Activated CD4-positive, alpha-beta T cell treated with anti-CD3 and anti-CD28 coated beads, Interleukin-10, Interleukin-2, amounts not matched to agents 100 ng/mL and 50 ng/mL, durations not matched to agents 16 hours and 8 hours (primary cell): Measurements from ENCODE around the gene SUSD5.
"Not testable (repeated sequence)": the region's sequence is repeated elsewhere in the genome, so short reads cannot be mapped to it uniquely, and the experiment has no call there.

Experiments
- DNase-seq: peaks from one replicate; pipeline ENCODE4 v3.0.0-alpha.2; 2020

The SUSD5 gene

DNA sequence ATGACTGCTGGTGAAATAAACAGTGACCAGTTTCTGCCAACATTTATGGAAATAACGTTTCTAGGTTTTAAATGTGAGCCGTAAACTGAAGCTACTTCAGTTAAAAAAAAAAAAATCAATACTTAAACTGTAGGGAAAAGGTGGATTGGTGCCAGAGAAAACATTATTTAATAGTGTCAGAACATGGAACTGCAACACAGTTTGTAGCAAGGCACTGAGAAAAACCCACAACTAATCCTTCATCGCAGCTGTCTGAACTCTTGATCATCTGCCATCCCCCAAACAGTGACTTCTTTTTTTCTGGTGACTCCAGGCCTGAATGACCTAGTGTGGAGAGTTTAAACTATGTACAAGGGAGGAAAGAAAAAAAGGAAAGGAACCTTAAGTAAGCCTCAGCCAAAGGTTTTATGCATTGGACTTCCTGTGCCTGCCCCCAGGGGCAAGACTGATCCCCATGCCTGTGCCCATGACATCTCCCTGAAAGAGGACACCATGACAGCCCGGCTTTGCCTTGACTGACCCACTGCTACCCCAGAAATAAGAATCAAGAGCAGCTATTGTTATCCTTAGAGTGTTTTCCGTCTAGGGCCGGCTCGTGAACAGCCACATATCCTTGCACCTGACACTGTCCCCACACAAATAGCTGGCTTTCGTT is 71.7 kb downstream of the SUSD5 start:
- DNase-seq = no peak

DNA sequence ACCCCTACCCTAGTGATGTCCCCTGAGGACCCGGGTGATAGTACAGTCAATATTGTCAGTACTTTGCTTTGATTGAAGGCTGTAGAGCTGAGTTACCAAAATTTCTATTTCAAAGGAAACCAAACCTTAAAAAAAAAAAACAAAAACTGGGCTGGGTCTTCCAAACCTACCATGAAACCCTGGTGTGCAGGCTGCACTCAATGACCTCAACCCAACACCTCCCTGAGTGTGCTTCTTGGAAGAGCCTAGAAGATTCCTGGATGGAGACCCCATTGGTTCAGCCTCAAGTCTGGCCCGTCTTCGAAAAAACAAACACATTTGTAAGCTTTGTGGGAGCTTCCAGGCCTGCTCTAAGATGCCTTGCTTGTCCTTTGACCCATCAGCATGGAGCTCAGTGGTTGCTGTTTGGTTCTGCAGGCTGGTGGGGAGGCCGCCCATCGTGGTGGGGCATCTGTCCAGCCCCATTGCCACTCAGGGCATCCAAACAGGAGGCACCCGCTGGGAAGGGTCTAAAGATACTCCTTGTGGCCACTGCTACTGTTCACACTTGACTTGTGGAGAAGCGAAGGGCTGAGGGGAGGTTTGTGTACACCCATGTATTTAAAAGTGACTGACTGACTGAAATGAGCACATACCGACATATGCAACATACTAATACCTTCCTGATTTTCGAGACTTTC is 72.6 kb downstream of the SUSD5 start:
- no peak for DNase-seq

DNA sequence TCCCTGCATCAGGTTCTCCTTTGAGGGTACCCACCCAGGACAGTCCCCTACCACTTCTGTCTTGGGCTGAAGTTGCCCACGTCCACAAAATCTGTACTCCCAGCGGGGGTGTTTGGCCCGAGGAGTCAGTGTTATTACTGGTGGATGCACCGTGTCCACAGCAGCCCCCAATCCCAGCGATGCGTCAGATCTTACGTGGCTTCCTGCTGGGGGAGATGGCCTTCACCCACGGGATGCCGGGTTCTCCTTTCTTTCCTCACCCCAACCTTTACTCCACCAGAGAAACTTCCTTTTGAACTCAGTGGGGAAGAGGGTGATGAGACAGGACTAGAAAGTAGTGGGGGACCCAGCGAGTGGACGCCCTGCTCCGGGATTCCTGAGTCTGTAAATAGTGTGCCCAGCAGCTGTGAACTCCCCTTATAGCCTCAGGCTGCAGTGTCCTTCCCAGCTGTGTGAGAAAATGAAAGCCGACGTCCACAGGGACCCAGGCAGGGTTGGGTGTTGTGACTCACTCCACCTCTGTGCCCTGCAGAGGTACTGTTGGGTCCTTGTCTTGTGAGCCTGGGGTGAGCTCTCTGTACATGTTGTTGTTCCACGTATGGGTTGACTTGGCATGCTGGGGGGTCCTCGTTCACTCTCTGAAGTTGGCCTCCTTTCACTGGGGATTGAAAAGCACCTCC is 73.2 kb downstream of the SUSD5 start:
- DNase-seq = no peak

DNA sequence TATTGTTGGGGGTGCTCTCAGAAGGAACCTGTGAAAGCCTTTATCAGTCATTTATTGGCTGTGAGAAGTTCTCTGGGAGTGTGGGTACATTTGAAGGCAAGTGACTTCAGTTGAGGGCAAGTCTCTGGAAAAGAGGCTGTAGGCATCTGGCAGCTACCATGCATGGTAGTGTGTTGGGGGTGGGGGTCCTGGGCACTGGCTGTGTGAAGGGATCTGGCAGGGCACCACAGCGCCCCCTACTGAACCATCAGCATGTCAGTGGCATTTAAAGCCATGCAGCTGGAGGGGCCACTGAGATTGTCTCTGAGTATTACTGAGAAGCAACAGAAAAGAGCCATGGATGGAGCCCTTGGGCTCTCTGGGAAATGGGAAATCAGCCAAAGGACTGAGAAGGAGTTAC is 74.2 kb downstream of the SUSD5 start:
- peak; percentile 36 for DNase-seq

DNA sequence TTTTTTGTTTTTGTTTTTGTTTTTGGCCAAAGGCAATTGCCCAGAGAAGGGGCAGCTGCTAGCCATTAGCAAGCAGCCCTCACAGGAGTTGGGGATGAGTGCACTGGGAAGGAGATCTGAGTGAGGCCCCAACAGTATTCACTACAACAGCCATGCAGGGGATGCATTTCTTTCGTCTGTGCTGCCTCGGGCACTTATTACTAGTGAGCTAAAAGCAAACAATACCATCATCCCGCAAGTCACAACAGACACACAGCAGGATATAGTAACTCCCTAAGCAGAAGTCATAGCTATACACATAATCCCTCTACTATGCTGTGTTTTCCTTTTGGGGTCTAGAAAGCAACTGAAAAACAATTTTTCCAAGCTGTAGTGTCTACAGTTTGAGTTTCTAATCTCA is 77.6 kb downstream of the SUSD5 start:
- no peak for DNase-seq

DNA sequence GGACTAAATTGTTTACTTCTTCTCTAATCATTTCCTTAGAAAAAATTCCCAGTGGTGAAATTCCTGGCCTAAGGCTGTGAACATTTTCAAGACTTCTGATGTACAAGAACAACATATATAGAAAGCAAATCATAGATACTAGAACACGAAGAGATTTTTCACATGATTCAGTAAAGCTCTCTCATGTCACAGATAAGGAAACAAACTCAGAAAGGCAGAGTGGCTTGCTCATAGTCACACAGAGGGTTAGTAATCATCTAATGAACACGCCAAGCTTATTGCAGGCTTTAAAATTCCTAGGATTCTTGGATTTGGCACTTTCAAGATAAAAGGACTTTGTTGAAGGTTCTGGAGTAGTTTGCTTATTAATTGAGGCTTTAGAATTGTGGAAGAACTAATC is 78.6 kb downstream of the SUSD5 start:
- no peak for DNase-seq

DNA sequence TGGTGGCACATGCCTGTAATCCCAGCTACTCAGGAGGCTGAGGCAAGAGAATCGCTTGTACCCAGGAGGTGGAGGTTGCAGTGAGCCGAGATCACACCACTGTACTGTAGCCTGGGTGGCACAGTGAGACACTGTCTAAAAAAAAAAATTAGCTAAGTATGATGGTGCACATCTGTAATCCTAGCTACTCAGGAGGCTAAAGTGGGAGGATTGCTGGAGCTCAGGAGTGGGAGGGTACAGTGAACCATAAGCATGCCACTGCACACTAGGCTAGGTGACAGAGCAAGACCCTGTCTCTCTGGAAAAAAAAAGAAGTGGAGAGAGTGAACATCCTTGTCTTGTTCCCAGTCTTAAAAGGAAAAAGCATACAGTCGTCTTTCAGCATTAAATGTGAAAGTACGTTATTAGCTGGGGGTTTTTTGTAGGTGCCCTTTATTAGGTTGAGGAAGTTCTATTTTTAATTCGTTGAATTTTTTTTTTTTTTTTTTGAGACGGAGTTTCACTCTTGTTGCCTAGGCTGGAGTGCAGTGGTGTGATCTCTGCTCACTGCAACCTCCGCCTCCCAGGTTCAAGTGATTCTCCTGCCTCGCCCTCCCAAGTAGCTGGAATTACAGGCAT is 79.5 kb downstream of the SUSD5 start:
- DNase-seq = not testable (repeated sequence)

DNA sequence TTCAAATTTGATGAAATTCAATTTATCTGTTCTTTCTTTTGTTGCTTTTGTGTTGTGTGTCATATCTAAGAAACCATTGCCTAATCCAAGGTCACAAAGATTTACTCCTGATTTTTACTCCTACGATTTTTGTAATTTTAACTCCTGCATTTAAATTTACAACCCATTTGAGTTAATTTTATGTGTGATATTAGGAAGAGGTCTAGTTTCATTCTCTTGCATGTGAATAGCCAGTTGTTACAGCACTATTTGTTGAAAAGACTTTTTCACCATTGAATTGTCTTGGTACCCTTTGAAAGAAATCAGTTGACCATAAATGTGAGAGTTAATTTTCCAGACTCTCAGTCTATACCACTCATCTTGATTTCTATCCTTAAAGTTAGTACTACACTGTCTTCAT is 80.9 kb downstream of the SUSD5 start:
- no peak for DNase-seq

DNA sequence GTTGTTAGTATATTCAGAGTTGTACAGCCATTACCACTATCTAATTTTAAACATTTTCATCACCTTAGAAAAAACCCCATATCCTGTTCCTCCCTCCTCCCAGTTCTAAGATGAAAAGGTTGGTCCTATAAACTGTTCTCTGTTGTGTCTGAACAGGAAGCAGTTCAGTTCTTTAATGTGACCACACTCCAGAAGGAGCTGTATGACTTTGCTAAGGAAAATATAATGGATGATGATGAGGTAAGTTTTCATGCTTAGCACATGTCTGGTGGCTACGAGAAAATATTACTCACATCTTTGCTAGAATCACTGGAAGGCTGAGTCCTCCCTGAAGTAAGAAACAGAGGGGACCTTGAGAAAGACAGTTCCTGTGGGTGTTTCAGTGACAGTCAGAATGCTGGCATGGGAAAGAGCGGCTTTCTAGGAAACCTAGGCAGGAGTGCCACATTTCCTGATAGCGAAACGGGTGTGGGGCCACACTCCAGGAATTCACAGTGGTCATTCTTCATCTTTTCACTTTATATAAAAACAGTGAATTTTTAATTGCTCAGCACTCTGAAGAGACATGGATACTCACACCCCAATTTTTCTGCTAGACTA is 84.5 kb downstream of the SUSD5 start:
- DNase-seq = peak; percentile 14

DNA sequence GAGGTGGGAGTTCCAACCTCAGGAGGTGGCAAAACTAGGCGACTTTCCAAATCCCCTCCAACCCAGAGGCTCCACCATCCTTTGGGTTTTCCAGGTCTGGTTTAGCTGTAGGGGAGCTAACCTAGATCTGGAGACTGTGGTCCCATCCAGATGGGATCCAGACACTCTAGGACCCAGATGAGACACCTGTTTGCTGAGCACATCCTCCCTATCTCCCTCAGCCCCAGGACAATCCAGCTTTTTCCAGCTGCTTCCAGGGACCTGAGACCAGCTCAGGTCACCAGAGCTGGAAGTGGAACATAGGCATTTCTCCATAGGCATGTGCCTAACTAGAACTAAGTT is 86.6 kb downstream of the SUSD5 start:
- no peak for DNase-seq

DNA sequence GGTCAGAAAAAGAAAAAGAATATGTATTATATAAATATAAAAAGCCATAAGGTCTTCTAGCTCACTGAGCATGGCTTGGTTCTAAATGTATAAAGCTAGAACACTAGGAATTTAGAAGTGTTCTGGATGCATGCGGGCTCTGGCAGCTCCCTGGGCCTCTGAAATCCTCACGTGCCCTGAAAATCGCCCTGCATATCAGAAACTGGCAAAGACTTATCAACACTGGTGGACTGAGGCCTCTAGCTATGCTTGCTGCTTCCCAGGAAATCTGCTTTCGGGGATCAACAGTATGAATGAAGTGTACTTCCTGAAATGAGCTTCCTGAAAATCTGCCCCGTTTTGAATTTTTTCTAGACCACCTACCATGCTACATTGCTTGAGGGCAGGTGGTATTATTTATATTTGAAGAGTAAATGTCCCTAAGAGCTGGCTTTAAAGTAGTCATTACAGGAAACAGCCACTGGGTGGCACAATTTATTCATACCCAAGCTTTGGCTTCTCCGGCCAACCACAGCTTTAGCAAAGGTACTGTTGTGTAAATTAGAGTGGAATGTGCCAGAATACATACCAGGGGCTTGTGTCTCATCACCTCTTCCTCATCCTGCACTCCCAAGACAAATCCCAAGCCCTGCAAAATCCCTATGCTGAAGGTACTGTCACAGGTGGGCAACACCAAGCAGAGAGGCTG is 87.1 kb downstream of the SUSD5 start:
- peak; percentile 63 for DNase-seq

DNA sequence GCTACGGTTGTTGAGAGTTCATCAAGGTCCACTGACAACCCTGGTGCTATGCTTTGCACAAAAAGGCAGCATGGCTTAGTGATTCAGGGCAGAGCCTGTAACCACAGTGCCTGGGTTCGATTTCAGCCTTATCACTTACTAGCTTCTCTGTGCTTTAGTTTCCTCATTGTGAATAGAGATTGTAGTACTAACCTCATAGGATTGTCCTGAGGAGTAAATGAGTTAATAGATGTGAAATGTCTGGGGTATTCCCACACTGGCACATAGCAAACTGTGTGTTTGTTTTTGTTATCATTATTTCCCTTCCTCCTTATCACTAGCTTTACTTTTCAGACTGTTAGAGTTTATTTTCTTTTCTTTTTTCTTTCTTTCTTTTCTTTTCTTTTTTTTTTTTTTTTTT is 88.5 kb downstream of the SUSD5 start:
- no peak for DNase-seq

DNA sequence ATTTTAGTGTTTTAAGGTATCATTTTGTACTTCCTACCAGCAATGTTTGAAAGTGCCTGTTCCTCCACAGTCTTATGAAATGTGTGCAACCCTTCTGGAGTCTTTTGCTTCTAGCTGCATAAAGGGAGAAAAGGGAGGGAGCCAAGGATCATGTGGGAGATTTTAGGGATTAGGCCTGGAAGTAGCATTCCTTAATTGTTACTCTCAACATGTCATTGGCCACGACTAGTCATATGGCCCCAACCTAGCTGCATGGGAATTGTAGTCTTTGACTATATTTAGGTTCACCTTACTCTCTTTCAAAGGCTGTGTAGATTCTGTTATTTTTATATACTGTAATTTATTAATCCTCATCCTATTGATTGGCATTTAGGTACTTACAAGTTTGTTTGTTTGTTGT is 89.9 kb downstream of the SUSD5 start:
- no peak for DNase-seq

DNA sequence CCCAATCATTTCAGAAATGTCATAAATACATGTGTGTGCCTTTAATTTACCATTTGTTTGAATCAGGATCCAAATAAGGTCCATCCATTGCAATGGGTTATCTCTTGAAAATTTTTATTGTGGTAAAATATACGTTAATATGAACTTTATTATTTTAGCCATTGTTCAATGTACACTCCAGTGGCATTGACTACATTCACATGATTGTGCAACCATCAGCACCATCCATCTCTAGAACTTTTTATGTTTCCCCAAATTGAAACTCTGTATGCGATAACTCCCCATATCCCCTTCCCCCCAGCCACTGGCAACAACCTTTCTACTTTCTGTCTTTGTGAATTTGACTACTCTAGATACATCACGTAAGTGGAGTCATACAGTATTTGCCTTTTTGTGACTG is 92.8 kb downstream of the SUSD5 start:
- no peak for DNase-seq

DNA sequence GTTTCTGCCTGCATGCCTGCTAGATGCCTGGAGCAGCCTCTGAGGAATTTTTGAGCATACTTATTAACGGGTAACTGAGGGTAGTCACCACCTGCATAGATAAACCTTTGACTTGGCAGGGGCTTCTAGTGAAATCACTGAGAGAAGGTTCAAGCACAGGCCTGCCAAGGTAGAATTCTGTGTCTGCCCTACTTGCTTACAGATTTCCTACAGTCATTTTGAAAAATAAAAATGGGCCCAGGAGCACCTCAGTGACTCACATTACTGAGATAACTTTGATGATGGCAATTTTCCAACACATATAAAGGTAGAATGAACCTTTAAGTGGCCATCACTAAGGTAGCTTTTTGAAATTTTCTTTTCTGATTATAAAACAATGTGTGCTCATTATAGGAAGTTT is 94.0 kb downstream of the SUSD5 start:
- DNase-seq = peak; percentile 25

DNA sequence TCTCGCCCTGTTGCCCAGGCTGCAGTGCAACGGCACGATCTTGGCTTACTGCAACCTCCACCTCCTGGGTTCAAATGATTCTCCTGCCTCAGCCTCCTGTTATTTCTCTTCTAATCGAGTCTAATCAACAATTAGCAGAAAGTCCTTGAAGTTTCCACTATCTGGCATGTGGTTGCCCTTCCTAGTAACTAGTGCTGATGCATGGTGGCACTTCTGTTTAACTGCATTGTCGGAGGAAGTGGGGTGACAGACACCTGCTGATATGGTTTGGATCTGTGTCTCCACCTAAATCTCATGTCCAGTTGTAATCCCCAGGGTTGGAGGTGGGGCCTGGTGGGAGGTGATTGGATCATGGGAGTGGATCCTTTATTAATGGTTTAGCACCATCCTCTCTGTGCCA is 95.6 kb downstream of the SUSD5 start:
- DNase-seq = no peak

DNA sequence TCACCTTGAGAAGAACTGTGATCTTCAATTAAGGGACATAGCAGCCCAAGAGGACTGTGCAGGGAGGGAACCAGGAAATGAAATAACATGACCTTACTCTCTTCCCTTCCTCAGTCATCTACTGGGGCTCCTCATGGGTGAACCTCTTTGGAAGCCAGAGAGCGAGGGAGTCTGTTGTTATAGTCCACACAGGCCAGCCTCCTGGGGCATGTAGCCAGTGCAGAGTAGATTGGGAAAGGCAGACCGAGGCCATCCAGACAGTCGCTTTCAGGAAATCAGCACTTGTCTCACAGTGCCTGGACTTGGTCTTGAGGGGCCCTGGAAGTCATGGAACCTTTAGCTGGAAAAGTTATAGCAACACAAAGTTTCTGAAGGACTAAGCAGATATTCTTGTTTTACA is 98.7 kb downstream of the SUSD5 start:
- DNase-seq = no peak

DNA sequence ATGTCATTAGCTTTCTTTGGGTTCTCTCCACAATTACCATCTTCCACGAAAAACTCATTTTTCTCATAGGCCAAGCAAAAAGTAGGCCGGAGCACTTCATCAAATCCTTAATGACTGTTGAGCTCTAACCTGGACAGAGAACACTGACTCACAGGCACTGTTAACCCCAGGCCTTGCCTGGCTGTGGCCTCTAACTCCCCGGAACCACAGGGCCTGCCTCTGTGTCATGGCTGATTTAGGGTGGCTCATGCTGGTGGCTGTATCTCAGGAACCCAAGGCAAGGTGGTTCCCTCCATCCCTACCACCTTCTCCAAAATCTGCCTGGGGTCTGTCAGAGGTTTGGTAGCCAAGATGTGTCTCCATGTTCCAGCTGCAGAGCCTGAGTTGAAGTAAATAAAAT is 101.1 kb downstream of the SUSD5 start:
- no peak for DNase-seq

DNA sequence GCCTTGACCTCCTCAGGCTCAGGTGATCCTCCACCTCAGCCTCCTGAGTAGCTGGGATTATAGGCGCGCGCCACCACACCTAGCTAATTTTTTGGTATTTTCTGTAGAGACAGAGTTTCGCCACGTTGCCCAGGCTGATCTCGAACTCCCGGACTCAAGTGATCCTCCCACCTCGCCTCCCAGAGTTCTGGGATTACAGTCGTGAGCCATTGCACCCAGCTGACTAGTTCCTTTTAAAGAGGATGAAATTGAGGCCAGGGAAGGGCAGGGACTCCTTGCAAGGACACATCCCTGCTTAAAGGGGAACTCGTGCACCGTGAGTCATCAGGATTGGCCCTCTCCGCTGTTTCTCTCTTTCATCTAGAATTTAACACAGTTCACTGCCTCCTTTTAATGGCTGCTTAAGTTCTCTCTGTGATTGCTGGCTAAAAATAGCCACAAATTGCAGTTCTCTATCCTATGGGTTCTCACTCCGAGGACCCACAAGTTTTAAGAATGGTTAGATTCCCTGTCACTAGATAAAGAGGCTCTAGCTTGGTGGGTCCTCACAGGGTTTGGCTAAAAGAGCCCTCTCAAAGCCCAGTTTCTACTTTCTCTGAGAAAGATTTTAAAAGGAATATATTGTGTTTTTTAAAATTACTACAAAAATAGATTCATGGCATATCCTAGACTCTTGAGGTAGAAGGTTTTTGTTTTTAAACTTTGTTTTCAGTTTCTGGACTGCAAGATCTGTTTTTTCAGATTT is 103.4 kb downstream of the SUSD5 start:
- DNase-seq = no peak

DNA sequence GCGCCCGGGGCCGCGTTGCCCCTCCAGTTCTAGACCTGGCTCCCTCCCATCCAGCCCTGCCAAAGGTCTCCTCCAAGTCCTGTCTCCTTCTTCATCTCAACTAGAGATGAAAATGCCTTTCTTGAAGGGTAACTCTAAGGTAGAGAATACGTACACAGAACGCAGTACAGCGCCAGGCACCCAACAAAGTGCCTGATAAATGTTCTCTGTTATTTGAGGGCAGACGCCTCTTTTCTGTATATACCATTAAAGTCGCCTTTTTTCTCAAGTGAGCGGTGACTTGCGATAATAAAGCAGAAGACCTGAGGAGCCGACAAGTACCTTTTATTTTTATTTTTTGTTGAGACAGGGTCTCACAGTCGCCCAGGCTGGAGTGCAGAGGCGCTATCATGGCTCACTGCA is 104.0 kb downstream of the SUSD5 start:
- DNase-seq = no peak

DNA sequence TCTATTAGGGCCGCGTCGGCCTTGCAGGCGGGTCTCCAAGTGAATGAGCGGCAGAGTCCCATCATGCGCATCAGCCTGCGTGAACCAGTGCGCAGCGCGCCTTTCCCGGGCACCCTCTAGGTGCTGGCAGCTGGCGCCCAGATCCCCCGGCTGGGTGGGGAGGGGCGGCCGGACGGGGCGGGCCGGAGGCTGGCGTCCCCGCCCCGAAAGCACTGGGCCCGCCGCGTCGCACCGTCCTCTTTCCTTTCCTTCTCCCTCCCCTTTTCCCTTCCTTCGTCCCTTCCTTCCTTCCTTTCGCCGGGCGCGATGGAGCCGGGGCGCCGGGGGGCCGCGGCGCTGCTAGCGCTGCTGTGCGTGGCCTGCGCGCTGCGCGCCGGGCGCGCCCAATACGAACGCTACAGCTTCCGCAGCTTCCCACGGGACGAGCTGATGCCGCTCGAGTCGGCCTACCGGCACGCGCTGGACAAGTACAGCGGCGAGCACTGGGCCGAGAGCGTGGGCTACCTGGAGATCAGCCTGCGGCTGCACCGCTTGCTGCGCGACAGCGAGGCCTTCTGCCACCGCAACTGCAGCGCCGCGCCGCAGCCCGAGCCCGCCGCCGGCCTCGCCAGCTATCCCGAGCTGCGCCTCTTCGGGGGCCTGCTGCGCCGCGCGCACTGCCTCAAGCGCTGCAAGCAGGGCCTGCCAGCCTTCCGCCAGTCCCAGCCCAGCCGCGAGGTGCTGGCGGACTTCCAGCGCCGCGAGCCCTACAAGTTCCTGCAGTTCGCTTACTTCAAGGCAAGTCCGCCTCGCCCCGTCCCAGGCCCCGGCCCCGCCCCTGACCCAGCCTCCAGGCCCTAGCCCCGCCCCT is 104.6 kb downstream of the SUSD5 start, which contains the start of gene CRTAP:
CRTAP (plus strand) TSS at position 243 of the 850 bp plus-strand sequence; CDS start at position 307, 64 bp downstream.
- peak; percentile 92 for DNase-seq
